NCI-H1417 treated with DMSO at 0.1 percent for 48 hours (cell line): ENCODE data around the gene VWA5B2.
A peak's percentile ranks its signal among the peaks of the same experiment; 100 is the strongest.

Source experiments
- DNase-seq: peaks from one replicate; lab custom pipeline; 2025; lab: John Stamatoyannopoulos, UW

VWA5B2 gene

GRCh38 chr3:184275961-184276910 is 46.9 kb downstream of the VWA5B2 start, which contains the start of gene ECE2:
TSS of gene ECE2 (plus strand) at chr3:184276022. CDS start at chr3:184276154, 132 bp downstream.
- no peak for DNase-seq

GRCh38 chr3:184277366-184277765 is 48.0 kb downstream of the VWA5B2 start:
- no peak for DNase-seq

GRCh38 chr3:184282941-184283340 is 53.6 kb downstream of the VWA5B2 start:
- no peak for DNase-seq

- DNase-seq = no peak
Observed at GRCh38 chr3:184283681-184284080, 54.3 kb downstream of the VWA5B2 start.

GRCh38 chr3:184284696-184285095 is 55.3 kb downstream of the VWA5B2 start:
- peak; percentile 68 for DNase-seq

- peak; percentile 6 for DNase-seq
Observed at GRCh38 chr3:184289426-184289938, 60.1 kb downstream of the VWA5B2 start.

- no peak for DNase-seq
Observed at GRCh38 chr3:184290331-184290730, 60.9 kb downstream of the VWA5B2 start.

- no peak for DNase-seq
Observed at GRCh38 chr3:184291044-184291737, 61.8 kb downstream of the VWA5B2 start.
